ENCODE measurements around the gene KIAA0825. TPM values are rescaled to one million over a fixed set of nuclear protein-coding genes. Genes with fewer than 3 reads are reported as not detected.

Gene KIAA0825
- total RNA-seq, 1 donor from 2014 or later = 2.0 TPM

DNA sequence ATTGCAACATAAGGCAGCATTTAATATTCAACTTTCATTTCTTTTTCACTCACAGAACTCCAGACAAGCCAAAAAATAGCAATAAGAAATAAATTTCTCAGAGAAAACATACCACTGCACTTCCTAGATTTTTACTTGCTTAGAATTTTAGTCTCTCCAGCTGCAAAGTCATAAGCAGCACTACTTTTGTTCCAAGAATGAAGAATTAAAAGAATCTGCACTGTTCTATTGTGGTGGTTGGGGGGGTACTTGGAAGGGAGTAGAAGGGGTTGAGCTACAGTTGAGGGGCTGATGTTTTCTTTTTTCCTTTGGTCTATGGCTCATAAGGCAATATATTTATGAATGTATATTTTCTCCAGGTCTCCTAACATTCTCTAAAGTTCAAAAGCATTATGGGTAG lies 144.5 kb downstream of the KIAA0825 start:
- no peaks in the 10 kb centered on the region for H3K36me3 Mint-ChIP-seq (ENCODE audit: low read depth, unreplicated experiment)
- TF ChIP-seq, protein P1, sequence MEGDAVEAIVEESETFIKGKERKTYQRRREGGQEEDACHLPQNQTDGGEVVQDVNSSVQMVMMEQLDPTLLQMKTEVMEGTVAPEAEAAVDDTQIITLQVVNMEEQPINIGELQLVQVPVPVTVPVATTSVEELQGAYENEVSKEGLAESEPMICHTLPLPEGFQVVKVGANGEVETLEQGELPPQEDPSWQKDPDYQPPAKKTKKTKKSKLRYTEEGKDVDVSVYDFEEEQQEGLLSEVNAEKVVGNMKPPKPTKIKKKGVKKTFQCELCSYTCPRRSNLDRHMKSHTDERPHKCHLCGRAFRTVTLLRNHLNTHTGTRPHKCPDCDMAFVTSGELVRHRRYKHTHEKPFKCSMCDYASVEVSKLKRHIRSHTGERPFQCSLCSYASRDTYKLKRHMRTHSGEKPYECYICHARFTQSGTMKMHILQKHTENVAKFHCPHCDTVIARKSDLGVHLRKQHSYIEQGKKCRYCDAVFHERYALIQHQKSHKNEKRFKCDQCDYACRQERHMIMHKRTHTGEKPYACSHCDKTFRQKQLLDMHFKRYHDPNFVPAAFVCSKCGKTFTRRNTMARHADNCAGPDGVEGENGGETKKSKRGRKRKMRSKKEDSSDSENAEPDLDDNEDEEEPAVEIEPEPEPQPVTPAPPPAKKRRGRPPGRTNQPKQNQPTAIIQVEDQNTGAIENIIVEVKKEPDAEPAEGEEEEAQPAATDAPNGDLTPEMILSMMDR (IDR thresholded peaks at IDR 0.05; ENCODE audit: unreplicated experiment) = no peak
- no peaks in the 10 kb centered on the region for H3K9me3 Mint-ChIP-seq (ENCODE audit: unreplicated experiment)
- DNase-seq (ENCODE audit: low spot score) = no peak
- H3K4me1 Mint-ChIP-seq (ENCODE audit: unreplicated experiment) = peaks cover 6% of the 10 kb centered on the region
- H3K27ac Mint-ChIP-seq (ENCODE audit: unreplicated experiment) = no peak overlapping the region
- H3K27me3 Mint-ChIP-seq (ENCODE audit: unreplicated experiment) = no peaks in the 10 kb centered on the region
- no peak overlapping the region for H3K4me3 Mint-ChIP-seq (ENCODE audit: unreplicated experiment)

DNA sequence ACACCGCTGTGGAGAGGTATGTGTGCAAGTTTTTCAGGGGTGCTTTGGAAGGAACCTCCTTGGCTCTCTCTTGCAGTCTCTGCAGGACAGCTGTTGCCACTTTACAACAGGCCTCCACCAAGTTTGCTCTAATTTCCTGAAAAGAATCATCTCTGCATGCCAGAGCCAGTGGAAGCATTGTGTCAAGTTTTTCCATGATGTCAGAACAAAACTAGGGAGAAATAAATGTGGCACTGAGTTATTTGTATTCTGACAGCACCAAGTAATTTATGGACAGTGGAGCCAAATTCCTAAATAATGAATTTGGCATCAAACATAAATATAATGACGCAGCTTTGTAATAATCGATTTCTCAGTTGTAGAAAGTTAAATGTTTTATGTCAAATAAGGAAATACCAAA lies 146.9 kb downstream of the KIAA0825 start:
- Mint-ChIP-seq H3K27me3 (ENCODE audit: unreplicated experiment) (no peaks in the 10 kb centered on the region), H3K4me3 (ENCODE audit: unreplicated experiment) (no peak overlapping the region), H3K27ac (ENCODE audit: unreplicated experiment) (no peak overlapping the region), H3K4me1 (ENCODE audit: unreplicated experiment) (peaks cover 3% of the 10 kb centered on the region), H3K9me3 (ENCODE audit: unreplicated experiment) (no peaks in the 10 kb centered on the region), H3K36me3 (ENCODE audit: low read depth, unreplicated experiment) (no peaks in the 10 kb centered on the region)
- no peak for DNase-seq (ENCODE audit: low spot score)
- TF ChIP-seq, protein P1 (IDR thresholded peaks at IDR 0.05; ENCODE audit: unreplicated experiment) = no peak

DNA sequence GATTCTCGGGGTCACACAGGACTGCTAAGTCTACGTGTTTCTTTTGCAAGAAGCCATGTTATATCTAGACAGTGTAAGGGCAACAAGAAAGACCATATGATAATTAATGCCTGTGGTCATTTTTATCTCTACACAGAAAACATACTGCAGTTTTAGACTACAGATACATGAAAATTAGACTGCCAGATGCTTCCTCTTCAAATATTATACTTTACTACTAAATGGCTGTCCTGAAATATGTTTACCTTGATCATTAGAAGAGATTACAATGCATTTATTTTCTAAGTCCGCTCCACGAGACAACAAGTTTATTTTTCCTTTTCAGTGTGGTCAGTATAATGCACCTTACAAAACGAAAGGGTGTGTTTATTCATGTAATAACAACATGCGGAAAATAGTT lies 147.6 kb downstream of the KIAA0825 start:
- no peaks in the 10 kb centered on the region for H3K4me1 Mint-ChIP-seq (ENCODE audit: unreplicated experiment)
- H3K4me3 Mint-ChIP-seq (ENCODE audit: unreplicated experiment) = no peak overlapping the region
- no peaks in the 10 kb centered on the region for H3K9me3 Mint-ChIP-seq (ENCODE audit: unreplicated experiment)
- H3K27ac Mint-ChIP-seq (ENCODE audit: unreplicated experiment) = no peak overlapping the region
- H3K36me3 Mint-ChIP-seq (ENCODE audit: low read depth, unreplicated experiment) = no peaks in the 10 kb centered on the region
- TF ChIP-seq, protein P1 (IDR thresholded peaks at IDR 0.05; ENCODE audit: unreplicated experiment) = no peak
- no peaks in the 10 kb centered on the region for H3K27me3 Mint-ChIP-seq (ENCODE audit: unreplicated experiment)
- DNase-seq (ENCODE audit: low spot score) = no peak

DNA sequence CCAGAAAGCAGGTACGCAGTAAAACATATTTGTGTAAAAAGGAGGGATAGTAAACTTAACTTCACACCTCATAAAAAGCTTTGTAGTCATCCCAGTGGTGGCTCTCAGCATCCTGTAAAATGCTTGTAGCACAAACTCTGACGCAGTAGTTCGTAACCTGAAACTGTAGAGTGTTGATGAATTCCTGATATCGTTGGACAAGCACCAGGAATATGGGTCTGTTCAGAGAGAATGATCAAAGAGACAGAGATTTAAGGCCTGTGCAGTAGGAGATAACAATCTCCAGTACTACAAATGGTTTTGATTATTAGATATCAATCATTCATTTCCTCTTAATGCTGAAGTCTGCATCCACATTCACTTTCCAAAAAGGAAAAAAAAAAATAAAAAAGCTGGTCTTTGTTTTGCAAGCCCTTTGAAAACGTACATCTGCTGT lies 148.5 kb downstream of the KIAA0825 start:
- no peaks in the 10 kb centered on the region for H3K9me3 Mint-ChIP-seq (ENCODE audit: unreplicated experiment)
- H3K4me1 Mint-ChIP-seq (ENCODE audit: unreplicated experiment) = no peaks in the 10 kb centered on the region
- no peak overlapping the region for H3K27ac Mint-ChIP-seq (ENCODE audit: unreplicated experiment)
- no peaks in the 10 kb centered on the region for H3K36me3 Mint-ChIP-seq (ENCODE audit: low read depth, unreplicated experiment)
- H3K27me3 Mint-ChIP-seq (ENCODE audit: unreplicated experiment) = no peaks in the 10 kb centered on the region
- DNase-seq (ENCODE audit: low spot score) = no peak
- TF ChIP-seq, protein P1 (IDR thresholded peaks at IDR 0.05; ENCODE audit: unreplicated experiment) = no peak
- H3K4me3 Mint-ChIP-seq (ENCODE audit: unreplicated experiment) = no peak overlapping the region

DNA sequence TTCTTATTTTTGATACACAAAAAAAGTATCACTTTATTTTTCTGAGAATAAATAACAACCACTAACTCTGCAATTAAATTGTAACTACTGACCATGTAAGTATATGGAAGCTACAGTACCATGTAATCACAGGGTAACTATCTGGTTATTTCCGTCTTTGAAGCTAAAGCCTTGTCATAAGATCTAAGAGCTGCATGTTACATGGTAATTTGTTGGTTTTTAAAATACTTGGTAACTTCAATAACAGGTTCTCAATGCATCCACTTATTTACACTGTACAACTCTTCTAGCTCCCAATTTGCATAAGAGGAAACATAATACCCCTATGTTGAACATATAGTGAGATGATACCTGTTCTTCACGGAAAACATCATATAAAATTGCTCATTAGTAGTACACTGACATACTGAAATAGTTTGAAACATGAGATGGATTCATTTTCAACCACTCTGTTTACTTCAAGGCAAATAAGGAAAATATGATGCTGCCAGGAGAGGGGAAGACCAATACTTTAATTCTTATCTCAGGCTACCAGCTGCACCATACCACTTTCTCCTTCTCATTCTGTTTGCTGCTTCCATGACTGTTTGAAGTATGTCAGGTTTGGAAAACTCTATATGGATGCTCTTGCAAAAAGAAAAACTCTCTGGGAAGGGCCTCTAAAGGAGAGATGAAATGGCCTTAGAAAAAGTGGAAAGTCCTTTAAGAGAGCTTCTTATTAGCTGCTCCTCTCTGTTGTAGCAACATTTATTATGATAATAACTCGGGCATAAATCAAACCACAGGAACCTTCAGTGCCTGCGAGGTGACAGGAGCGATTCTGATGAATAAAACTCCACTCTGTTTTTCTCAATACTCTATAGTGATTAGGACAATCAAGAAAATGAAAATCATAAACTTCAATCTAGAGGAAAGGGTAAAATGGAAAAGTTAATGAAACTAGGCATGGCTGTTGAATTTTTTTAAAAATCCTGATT lies 150.2 kb downstream of the KIAA0825 start:
- no peaks in the 10 kb centered on the region for H3K4me1 Mint-ChIP-seq (ENCODE audit: unreplicated experiment)
- no peak for DNase-seq (ENCODE audit: low spot score)
- no peaks in the 10 kb centered on the region for H3K9me3 Mint-ChIP-seq (ENCODE audit: unreplicated experiment)
- H3K27ac Mint-ChIP-seq (ENCODE audit: unreplicated experiment) = no peak overlapping the region
- TF ChIP-seq, protein P1 (IDR thresholded peaks at IDR 0.05; ENCODE audit: unreplicated experiment) = no peak
- H3K27me3 Mint-ChIP-seq (ENCODE audit: unreplicated experiment) = no peaks in the 10 kb centered on the region
- no peaks in the 10 kb centered on the region for H3K36me3 Mint-ChIP-seq (ENCODE audit: low read depth, unreplicated experiment)
- H3K4me3 Mint-ChIP-seq (ENCODE audit: unreplicated experiment) = no peak overlapping the region
